CD4-positive, alpha-beta T cell (primary cell): ENCODE results near the gene PARP1. TPM values are rescaled to one million over a fixed set of nuclear protein-coding genes. Genes with fewer than 3 reads are reported as not detected.

Experiments used
- ATAC-seq: fragments of 200-7000 bp; cut with Tn5 transposase; one replicate; pipeline ENCODE4 v1.10.0; 2022; ENCODE audit warnings: mild to moderate bottlenecking; ENCODE audit not compliant: poor library complexity
- CTCF ChIA-PET: fragments of 350-600 bp; sonication (Branson Sonifier 250); formaldehyde crosslinking; loops from one replicate; lab custom pipeline; 2021; ENCODE audit warnings: antibody characterized with exemption, inconsistent platforms; lab: Charles Lee
- POLR2A ChIA-PET: fragments of 350-600 bp; sonication (Branson Sonifier 250); formaldehyde crosslinking; loops from one replicate; lab custom pipeline; 2021; ENCODE audit warnings: antibody characterized with exemption, inconsistent platforms; lab: Charles Lee
- DNase-seq, 14 experiments: peaks; one replicate each; pipeline ENCODE4 v3.0.0-alpha.2; 2013 to 2020; ENCODE audit warnings: mixed read lengths in 2 of 14
- H3K27ac ChIP-seq, 2 donors: one replicate each; pipeline versions ENCODE4 v1.5.1 to v1.7.0; 2013; ENCODE audit warnings: low read length in 2 of 2, low read depth in 1 of 2, mild to moderate bottlenecking in 1 of 2
- H3K27me3 ChIP-seq, 2 experiments: 1 replicate in 1 of 2; 2 replicates in 1 of 2; pipeline versions ENCODE4 v1.6.1 to v1.7.0; 2013; ENCODE audit warnings: low read length in 2 of 2, control low read depth in 1 of 2, mild to moderate bottlenecking in 1 of 2, moderate library complexity in 1 of 2; ENCODE audit not compliant: insufficient read depth in 2 of 2, control insufficient read depth in 1 of 2
- H3K36me3 ChIP-seq: one replicate; pipeline ENCODE4 v1.6.1; 2013; ENCODE audit warnings: low read length, control low read depth; ENCODE audit not compliant: insufficient read depth
- H3K4me1 ChIP-seq: one replicate; pipeline ENCODE4 v1.6.1; 2013; ENCODE audit warnings: low read length, control low read depth; ENCODE audit not compliant: insufficient read depth
- H3K4me3 ChIP-seq: one replicate; pipeline ENCODE4 v1.5.1; 2013; ENCODE audit warnings: mild to moderate bottlenecking, low read length, moderate library complexity
- H3K9me3 ChIP-seq, 2 experiments: 1 replicate in 1 of 2; 2 replicates in 1 of 2; pipeline versions ENCODE4 v1.6.1 to v1.7.0; 2013; ENCODE audit warnings: low read length in 2 of 2, mild to moderate bottlenecking in 2 of 2, control low read depth in 1 of 2, moderate library complexity in 1 of 2; ENCODE audit not compliant: control insufficient read depth in 1 of 2, insufficient read depth in 1 of 2
- H3K27ac Mint-ChIP-seq: one replicate; pipeline ENCODE4 v1.8.0; 2020; ENCODE audit warnings: mixed read lengths
- H3K27me3 Mint-ChIP-seq: one replicate; pipeline ENCODE4 v1.8.0; 2021; ENCODE audit warnings: mixed read lengths
- H3K36me3 Mint-ChIP-seq: one replicate; pipeline ENCODE4 v1.8.0; 2021; ENCODE audit warnings: low read depth, mixed read lengths
- H3K4me1 Mint-ChIP-seq: one replicate; pipeline ENCODE4 v1.8.0; 2021; ENCODE audit warnings: low read depth, mixed read lengths
- H3K4me3 Mint-ChIP-seq: one replicate; pipeline ENCODE4 v1.8.0; 2020; ENCODE audit warnings: mild to moderate bottlenecking, mixed read lengths
- H3K9me3 Mint-ChIP-seq: one replicate; pipeline ENCODE4 v1.8.0; 2020; ENCODE audit warnings: mixed read lengths
- intact Hi-C, 2 experiments: fragments of 100-400 bp; cut with DNase I in 1 of 2; cut with micrococcal nuclease in 1 of 2; formaldehyde crosslinking; loops; one replicate each; pipeline versions ENCODE4 v1.15.1 to v1.9.0; 2023 to 2025; cut with DNase I, micrococcal nuclease
- total RNA-seq, 174 experiments: library from RNA in 2 of 174; stranded (reverse) in 2 of 174; gene quantifications; one replicate each; pipeline ENCODE4 v1.2.3 and lab custom pipeline; 2021 to 2026
- TF ChIP-seq, protein P1 (sequence below): fragments of 200-600 bp; IDR thresholded peaks from one replicate; pipeline ENCODE4 v1.8.0; 2022; ENCODE audit warnings: antibody characterized with exemption, mild to moderate bottlenecking

The PARP1 gene
- total RNA-seq, 2 experiments from 2014 or later, result 59.3 to 63.6 TPM

- TF ChIP-seq, protein P1, sequence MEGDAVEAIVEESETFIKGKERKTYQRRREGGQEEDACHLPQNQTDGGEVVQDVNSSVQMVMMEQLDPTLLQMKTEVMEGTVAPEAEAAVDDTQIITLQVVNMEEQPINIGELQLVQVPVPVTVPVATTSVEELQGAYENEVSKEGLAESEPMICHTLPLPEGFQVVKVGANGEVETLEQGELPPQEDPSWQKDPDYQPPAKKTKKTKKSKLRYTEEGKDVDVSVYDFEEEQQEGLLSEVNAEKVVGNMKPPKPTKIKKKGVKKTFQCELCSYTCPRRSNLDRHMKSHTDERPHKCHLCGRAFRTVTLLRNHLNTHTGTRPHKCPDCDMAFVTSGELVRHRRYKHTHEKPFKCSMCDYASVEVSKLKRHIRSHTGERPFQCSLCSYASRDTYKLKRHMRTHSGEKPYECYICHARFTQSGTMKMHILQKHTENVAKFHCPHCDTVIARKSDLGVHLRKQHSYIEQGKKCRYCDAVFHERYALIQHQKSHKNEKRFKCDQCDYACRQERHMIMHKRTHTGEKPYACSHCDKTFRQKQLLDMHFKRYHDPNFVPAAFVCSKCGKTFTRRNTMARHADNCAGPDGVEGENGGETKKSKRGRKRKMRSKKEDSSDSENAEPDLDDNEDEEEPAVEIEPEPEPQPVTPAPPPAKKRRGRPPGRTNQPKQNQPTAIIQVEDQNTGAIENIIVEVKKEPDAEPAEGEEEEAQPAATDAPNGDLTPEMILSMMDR, result no peak
- Histone ChIP-seq H3K4me1 (peaks cover 10% of the 10 kb centered on the region), H3K36me3 (peaks cover 87% of the 10 kb centered on the region), H3K9me3 (no peaks in the 10 kb centered on the region), H3K27ac (no peak overlapping the region), H3K4me3 (no peak overlapping the region), H3K27me3 (no peaks in the 10 kb centered on the region)
- Mint-ChIP-seq H3K4me1 (peaks cover 54% of the 10 kb centered on the region), H3K36me3 (peaks cover 98% of the 10 kb centered on the region), H3K9me3 (no peaks in the 10 kb centered on the region), H3K27me3 (no peaks in the 10 kb centered on the region), H3K4me3 (no peak overlapping the region), H3K27ac (no peak overlapping the region)
- POLR2A ChIA-PET, result no interaction called here
- CTCF ChIA-PET, result interaction anchor here (0.6 to 1.1 kb wide), 2 partner anchors 10 to 70 kb away, joined by 3 to 9 read pairs; partner anchors contain the start of gene PARP1
- intact Hi-C loops, result no loop called here
- DNase-seq, result no peak
- no peak for ATAC-seq
Measured at GRCh38 chr1:226397011-226397926, 10.6 kb downstream of the PARP1 start.

DNA sequence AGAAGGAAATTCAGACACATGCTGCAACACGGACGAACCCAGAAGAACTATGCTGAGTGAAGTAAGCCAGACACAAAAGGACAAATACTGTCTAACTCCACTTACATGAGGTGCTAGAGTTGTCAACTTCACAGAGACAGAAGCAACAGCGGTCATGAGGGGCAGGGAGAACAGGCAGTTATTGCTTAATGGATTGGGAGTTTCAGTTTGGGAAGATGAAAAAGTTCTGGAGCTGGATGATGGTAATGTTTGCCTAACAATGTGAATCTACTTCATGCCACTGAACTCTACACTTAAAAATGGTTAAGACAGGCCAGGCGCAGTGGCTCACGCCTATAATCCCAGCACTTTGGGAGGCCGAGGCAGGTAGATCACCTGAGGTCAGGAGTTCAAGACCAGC is 12.1 kb downstream of the PARP1 start:
- Mint-ChIP-seq H3K9me3 (no peaks in the 10 kb centered on the region), H3K27ac (no peak overlapping the region), H3K4me3 (no peak overlapping the region), H3K4me1 (peaks cover 39% of the 10 kb centered on the region), H3K36me3 (peaks cover 98% of the 10 kb centered on the region), H3K27me3 (no peaks in the 10 kb centered on the region)
- Histone ChIP-seq H3K9me3 (no peaks in the 10 kb centered on the region), H3K27ac (no peak overlapping the region), H3K4me1 (peaks cover 5% of the 10 kb centered on the region), H3K36me3 (peaks cover 86% of the 10 kb centered on the region), H3K27me3 (no peaks in the 10 kb centered on the region), H3K4me3 (no peak overlapping the region)
- no peak for DNase-seq
- TF ChIP-seq, protein P1, result no peak
- POLR2A ChIA-PET, result no interaction called here
- CTCF ChIA-PET, result interaction anchor here (1.0 kb wide), 1 partner anchor 12 kb away, joined by 3 read pairs; the partner anchor contains the start of gene PARP1
- intact Hi-C loops, result no loop called here
- ATAC-seq, result no peak

GRCh38 chr1:226394462-226394861 is 13.4 kb downstream of the PARP1 start:
- ChIA-PET CTCF (no interaction called here), POLR2A (interaction anchor here (1.0 kb wide), 1 partner anchor 8 kb away, joined by 3 read pairs; no protein-coding TSS in a partner anchor)
- H3K36me3 Mint-ChIP-seq, result peaks cover 96% of the 10 kb centered on the region
- no peaks in the 10 kb centered on the region for H3K4me1 ChIP-seq
- intact Hi-C loops, result no loop called here
- TF ChIP-seq, protein P1, result no peak
- DNase-seq, result no peak
- H3K9me3 Mint-ChIP-seq, result no peaks in the 10 kb centered on the region
- no peak for ATAC-seq
- no peaks in the 10 kb centered on the region for H3K27me3 Mint-ChIP-seq
- no peaks in the 10 kb centered on the region for H3K27me3 ChIP-seq
- peaks cover 28% of the 10 kb centered on the region for H3K4me1 Mint-ChIP-seq
- no peak overlapping the region for H3K27ac ChIP-seq
- no peak overlapping the region for H3K4me3 Mint-ChIP-seq
- peaks cover 86% of the 10 kb centered on the region for H3K36me3 ChIP-seq
- no peak overlapping the region for H3K27ac Mint-ChIP-seq
- no peak overlapping the region for H3K4me3 ChIP-seq
- no peaks in the 10 kb centered on the region for H3K9me3 ChIP-seq
